ENCODE measurements around the gene PKN1.

DNA sequence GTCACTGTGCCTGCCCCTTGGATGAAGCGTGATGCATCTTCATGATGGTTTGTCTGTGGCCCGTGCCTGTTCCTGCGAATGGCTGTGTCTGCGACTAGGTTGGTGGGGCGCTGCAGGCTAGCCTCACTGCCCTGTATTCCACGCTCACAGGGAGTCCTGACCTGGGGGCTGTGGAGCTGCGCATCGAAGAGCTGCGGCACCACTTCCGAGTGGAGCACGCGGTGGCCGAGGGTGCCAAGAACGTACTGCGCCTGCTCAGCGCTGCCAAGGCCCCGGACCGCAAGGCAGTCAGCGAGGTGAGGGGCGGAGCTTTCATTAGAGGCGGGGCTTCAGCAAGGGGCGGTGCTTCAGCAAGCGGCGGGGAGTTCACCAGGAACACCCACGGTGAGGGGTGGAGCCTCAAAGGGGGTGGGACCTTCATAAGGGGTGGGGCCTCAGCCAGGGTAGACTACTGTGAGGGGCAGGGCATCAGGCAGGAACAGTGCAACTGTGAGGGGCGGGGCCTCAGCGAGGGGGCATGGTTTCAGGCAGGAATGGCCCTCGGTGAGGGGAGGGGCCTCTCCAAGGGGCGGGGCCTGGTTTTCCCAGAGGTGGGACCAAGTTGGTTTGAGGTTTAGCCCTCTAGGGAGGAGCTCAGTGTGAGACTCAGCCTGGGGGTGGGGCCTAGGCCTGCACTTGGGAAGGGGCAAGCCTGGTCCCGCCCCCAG is 17.2 kb downstream of the PKN1 start:
- TF ChIP-seq EZH2 (IDR thresholded peaks at IDR 0.05) (no peak), POLR2AphosphoS5 (IDR thresholded peaks at IDR 0.05; ENCODE audit: borderline replicate concordance, low read depth, low read length) (no peak), FOXP2 (optimal IDR thresholded peaks at IDR 0.05; ENCODE audit: control extremely low read depth, extremely low read length, insufficient read depth) (no peak)

Measured in SK-N-MC (cell line).